Smooth muscle cell (in vitro differentiated cells): ENCODE measurements around the gene CES4A. TPM values are rescaled to one million over a fixed set of nuclear protein-coding genes. Genes with fewer than 3 reads are reported as not detected.

ENCODE experiments used
- DNase-seq: peaks from one replicate; lab custom pipeline; 2025; ENCODE audit not compliant: unreplicated experiment; lab: John Stamatoyannopoulos, UW
- H2AFZ ChIP-seq: fragments of 200-600 bp; sonication (generic); 2 replicates; pipeline ENCODE4 v1.6.0; 2016; ENCODE audit warnings: antibody characterized with exemption, low read depth, mild to moderate bottlenecking
- H3F3A ChIP-seq: fragments of 200-600 bp; sonication (generic); 2 replicates; pipeline ENCODE4 v1.6.0; 2017; ENCODE audit warnings: antibody characterized with exemption, low read depth
- H3K27ac ChIP-seq: fragments of 200-600 bp; sonication (generic); 2 replicates; pipeline ENCODE4 v1.5.1; 2016; ENCODE audit warnings: low read depth, mild to moderate bottlenecking
- H3K27me3 ChIP-seq: fragments of 200-600 bp; sonication (generic); 2 replicates; pipeline ENCODE4 v1.6.1; 2016; ENCODE audit warnings: low read depth, mild to moderate bottlenecking
- H3K36me3 ChIP-seq: fragments of 200-600 bp; sonication (generic); 2 replicates; pipeline ENCODE4 v1.5.1; 2016; ENCODE audit warnings: low read depth
- H3K4me1 ChIP-seq: fragments of 200-600 bp; sonication (generic); 2 replicates; pipeline ENCODE4 v1.5.1; 2016; ENCODE audit warnings: low read depth
- H3K4me2 ChIP-seq: fragments of 200-600 bp; sonication (generic); 2 replicates; pipeline ENCODE4 v1.6.0; 2016; ENCODE audit warnings: mild to moderate bottlenecking
- H3K4me3 ChIP-seq: fragments of 200-600 bp; sonication (generic); 2 replicates; pipeline ENCODE4 v1.5.1; 2016; ENCODE audit warnings: mild to moderate bottlenecking
- H3K79me2 ChIP-seq: fragments of 200-600 bp; sonication (generic); 2 replicates; pipeline ENCODE4 v1.6.0; 2016; ENCODE audit warnings: low read depth, mild to moderate bottlenecking
- H3K9ac ChIP-seq: fragments of 200-600 bp; sonication (generic); 2 replicates; pipeline ENCODE4 v1.6.0; 2016; ENCODE audit warnings: low read depth
- H3K9me3 ChIP-seq: fragments of 200-600 bp; sonication (generic); replicated peaks from 2 replicates; pipeline ENCODE4 v1.5.1; 2016; ENCODE audit warnings: low read depth
- H4K20me1 ChIP-seq: fragments of 200-600 bp; sonication (generic); 2 replicates; pipeline ENCODE4 v1.6.0; 2016; ENCODE audit warnings: low read depth
- WGBS: methylation state at CpG from one replicate; pipeline ENCODE4 v1.1.7; 2016; ENCODE audit warnings: low lambda C conversion rate; 5-methylcytosine and 5-hydroxymethylcytosine counted together
- polyA plus RNA-seq: library from polyadenylated mRNA; unstranded; fragments of >200 nt; fragmentation: Nextera tagmentation; extraction: Ambion mirVana; gene quantifications from 2 replicates; pipeline ENCODE4 v1.2.1, GENCODE V29; 2016
- total RNA-seq: library from RNA; depleted of rRNA; stranded (reverse); fragments of >200 nt; gene quantifications from 2 replicates; pipeline ENCODE4 v1.2.3, GENCODE V29; 2014
- TF ChIP-seq, protein P1 (sequence below): fragments of 200-600 bp; sonication (generic); IDR thresholded peaks from 2 replicates; pipeline ENCODE4 v1.5.1; 2017; ENCODE audit warnings: borderline replicate concordance, mild to moderate bottlenecking, antibody characterized with exemption; ENCODE audit not compliant: insufficient read depth, poor library complexity, severe bottlenecking

The CES4A gene
- total and polyA plus RNA-seq, 2 experiments from 2014 or later, result 0.63 to 0.93 TPM

- H3K36me3 ChIP-seq, result no peaks in the 10 kb centered on the region
- H3K9ac ChIP-seq, result no peak overlapping the region
- DNase-seq, result no peak
- no peak overlapping the region for H3K27ac ChIP-seq
- no peaks in the 10 kb centered on the region for H3K79me2 ChIP-seq
- H4K20me1 ChIP-seq, result no peaks in the 10 kb centered on the region
- no peaks in the 10 kb centered on the region for H3K4me1 ChIP-seq
- no peaks in the 10 kb centered on the region for H3K9me3 ChIP-seq
- H2AFZ ChIP-seq, result no peak overlapping the region
- no peaks in the 10 kb centered on the region for H3F3A ChIP-seq
- H3K4me2 ChIP-seq, result no peak overlapping the region
- H3K27me3 ChIP-seq, result no peaks in the 10 kb centered on the region
- WGBS, result 79% methylated on average over 5 of the region's 5 CpGs
- H3K4me3 ChIP-seq, result no peak overlapping the region
- TF ChIP-seq, protein P1, sequence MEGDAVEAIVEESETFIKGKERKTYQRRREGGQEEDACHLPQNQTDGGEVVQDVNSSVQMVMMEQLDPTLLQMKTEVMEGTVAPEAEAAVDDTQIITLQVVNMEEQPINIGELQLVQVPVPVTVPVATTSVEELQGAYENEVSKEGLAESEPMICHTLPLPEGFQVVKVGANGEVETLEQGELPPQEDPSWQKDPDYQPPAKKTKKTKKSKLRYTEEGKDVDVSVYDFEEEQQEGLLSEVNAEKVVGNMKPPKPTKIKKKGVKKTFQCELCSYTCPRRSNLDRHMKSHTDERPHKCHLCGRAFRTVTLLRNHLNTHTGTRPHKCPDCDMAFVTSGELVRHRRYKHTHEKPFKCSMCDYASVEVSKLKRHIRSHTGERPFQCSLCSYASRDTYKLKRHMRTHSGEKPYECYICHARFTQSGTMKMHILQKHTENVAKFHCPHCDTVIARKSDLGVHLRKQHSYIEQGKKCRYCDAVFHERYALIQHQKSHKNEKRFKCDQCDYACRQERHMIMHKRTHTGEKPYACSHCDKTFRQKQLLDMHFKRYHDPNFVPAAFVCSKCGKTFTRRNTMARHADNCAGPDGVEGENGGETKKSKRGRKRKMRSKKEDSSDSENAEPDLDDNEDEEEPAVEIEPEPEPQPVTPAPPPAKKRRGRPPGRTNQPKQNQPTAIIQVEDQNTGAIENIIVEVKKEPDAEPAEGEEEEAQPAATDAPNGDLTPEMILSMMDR, result no peak
Observed at GRCh38 chr16:67016681-67017420, 28.5 kb downstream of the CES4A start.

GRCh38 chr16:67017421-67017750 lies 29.0 kb downstream of the CES4A start:
- TF ChIP-seq, protein P1, result no peak

GRCh38 chr16:67017810-67018488 lies 29.6 kb downstream of the CES4A start:
- no peaks in the 10 kb centered on the region for H3K27me3 ChIP-seq
- no peak for DNase-seq
- WGBS, result 27% methylated on average over 6 of the region's 6 CpGs
- no peaks in the 10 kb centered on the region for H3K79me2 ChIP-seq
- H3K27ac ChIP-seq, result no peak overlapping the region
- H3K4me1 ChIP-seq, result peaks cover 7% of the 10 kb centered on the region
- H3K36me3 ChIP-seq, result no peaks in the 10 kb centered on the region
- no peak overlapping the region for H2AFZ ChIP-seq
- H3K4me3 ChIP-seq, result no peak overlapping the region
- H4K20me1 ChIP-seq, result no peaks in the 10 kb centered on the region
- TF ChIP-seq, protein P1, result peak; percentile 69
- H3K4me2 ChIP-seq, result no peak overlapping the region
- no peaks in the 10 kb centered on the region for H3K9me3 ChIP-seq
- H3K9ac ChIP-seq, result no peak overlapping the region
- H3F3A ChIP-seq, result peaks cover 4% of the 10 kb centered on the region

More at GRCh38 chr16:67017421-67017750, 29.0 kb downstream of the CES4A start:
- no peaks in the 10 kb centered on the region for H3K79me2 ChIP-seq
- no peak overlapping the region for H3K4me2 ChIP-seq
- no peak overlapping the region for H2AFZ ChIP-seq
- H3K27me3 ChIP-seq, result no peaks in the 10 kb centered on the region
- no peak overlapping the region for H3K27ac ChIP-seq
- no peaks in the 10 kb centered on the region for H3K9me3 ChIP-seq
- DNase-seq, result no peak
- no peak overlapping the region for H3K4me3 ChIP-seq
- 91% methylated on average over 4 of the region's 4 CpGs for WGBS
- no peaks in the 10 kb centered on the region for H4K20me1 ChIP-seq
- peaks cover 2% of the 10 kb centered on the region for H3K4me1 ChIP-seq
- H3K9ac ChIP-seq, result no peak overlapping the region
- H3K36me3 ChIP-seq, result no peaks in the 10 kb centered on the region
- peaks cover 2% of the 10 kb centered on the region for H3F3A ChIP-seq

DNA sequence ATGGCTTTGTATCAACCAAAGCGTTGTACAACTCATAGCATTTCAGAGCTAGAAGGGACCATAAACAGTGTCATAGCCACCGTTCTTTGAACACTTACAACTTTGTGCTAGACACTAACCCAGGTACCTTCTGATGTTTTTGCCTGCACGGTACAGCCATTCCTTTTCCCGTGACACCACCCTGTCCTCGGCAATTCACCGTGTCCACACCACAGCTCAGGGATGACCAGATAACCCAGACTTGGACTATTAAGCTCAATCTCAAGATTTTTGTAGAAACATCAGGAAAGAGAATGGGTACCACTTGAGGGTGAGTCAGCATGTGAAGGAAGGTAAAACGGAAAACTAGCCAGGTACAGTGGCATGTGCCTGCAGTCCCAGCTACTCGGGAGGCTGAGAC lies 30.8 kb downstream of the CES4A start:
- no peaks in the 10 kb centered on the region for H3K79me2 ChIP-seq
- WGBS, result 95% methylated on average over 8 of the region's 8 CpGs
- no peaks in the 10 kb centered on the region for H4K20me1 ChIP-seq
- H3K27ac ChIP-seq, result no peak overlapping the region
- H3K9ac ChIP-seq, result no peak overlapping the region
- H3K27me3 ChIP-seq, result no peaks in the 10 kb centered on the region
- H3K9me3 ChIP-seq, result no peaks in the 10 kb centered on the region
- peaks cover 7% of the 10 kb centered on the region for H3F3A ChIP-seq
- H3K4me1 ChIP-seq, result peaks cover 8% of the 10 kb centered on the region
- no peak overlapping the region for H3K4me2 ChIP-seq
- no peak overlapping the region for H2AFZ ChIP-seq
- DNase-seq, result no peak
- no peak overlapping the region for H3K4me3 ChIP-seq
- TF ChIP-seq, protein P1, result no peak
- H3K36me3 ChIP-seq, result no peaks in the 10 kb centered on the region
